ENCODE data around the gene PLPP3. TPM values are rescaled to one million over a fixed set of nuclear protein-coding genes. Genes with fewer than 3 reads are reported as not detected.

PLPP3 gene
- total and polyA plus RNA-seq, 9 of the 15 experiments (the other 6 are each of a cell fraction or from before 2014, with no cell fraction given): 0.07 to 0.54 (median 0.20) TPM

DNA sequence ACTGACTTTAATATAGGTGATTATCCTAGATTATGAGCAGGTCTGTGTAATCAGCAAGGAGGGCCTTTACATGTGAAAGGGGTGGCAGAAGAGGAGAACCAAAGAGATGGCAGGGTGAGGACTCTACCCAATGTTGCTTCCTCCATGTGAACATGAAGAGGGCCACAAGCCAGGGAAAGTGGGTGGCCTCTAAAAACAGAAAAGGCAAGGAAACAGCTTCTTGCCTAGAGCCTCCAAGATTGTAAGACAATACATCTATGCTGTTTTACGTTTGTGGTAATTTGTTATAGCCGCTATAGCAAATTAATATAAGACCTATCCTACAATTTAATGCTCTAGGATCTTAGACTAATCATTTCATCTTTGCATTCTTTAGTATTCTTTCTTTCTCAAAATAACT is 85.5 kb downstream of the PLPP3 start:
- FAIRE-seq (no peak), ATAC-seq (no peak), DNase-seq (ENCODE audit: extremely low read depth in 1 of 4, low spot score in 3 of 4) (no peak)
- H3K4me2 ChIP-seq (ENCODE audit: insufficient read depth, low read length): no peak overlapping the region
- H3K27ac ChIP-seq (ENCODE audit: extremely low read depth, low read depth, low read length): no peak overlapping the region
- in situ Hi-C loops (cut with MboI): no loop called here
- no peaks in the 10 kb centered on the region; a peak in 1 of 5 replicates for H3K4me1 ChIP-seq (replicated peaks in 1 of 2; ENCODE audit: control insufficient read depth in 2 of 2, insufficient read depth in 2 of 2, low read length in 2 of 2)
- H3K27me3 ChIP-seq (ENCODE audit: control insufficient read depth in 2 of 2, insufficient read depth in 2 of 2, low read length in 2 of 2): no peaks in the 10 kb centered on the region
- ChIA-PET CTCF (ENCODE audit: low intra/inter-chr PET ratio) (no interaction called here), POLR2A (no interaction called here)
- TF ChIP-seq KDM4B (IDR thresholded peaks at IDR 0.05; ENCODE audit: borderline replicate concordance in 2 of 2, low read depth in 1 of 2) (no peak), ZNF830 (CRISPR knock-in tag; IDR thresholded peaks at IDR 0.05) (no peak)
- no TSS peak for BruUV-seq (replicated peaks)
- no peaks in the 10 kb centered on the region for H4K20me1 ChIP-seq (replicated peaks; ENCODE audit: control insufficient read depth, insufficient read depth, low read length)
- H3K9me1 ChIP-seq (ENCODE audit: control insufficient read depth, insufficient read depth, low read length): no peaks in the 10 kb centered on the region
- no peaks in the 10 kb centered on the region for H3K36me3 ChIP-seq (ENCODE audit: control insufficient read depth, insufficient read depth, low read length)
- H3K79me2 ChIP-seq (ENCODE audit: control insufficient read depth, insufficient read depth, low read length): no peaks in the 10 kb centered on the region
- 8% methylated on average over 2 of the region's 2 CpGs for WGBS (ENCODE audit: insufficient coverage, low coverage, missing lambda C conversion rate)
- intact Hi-C loops (cut with micrococcal nuclease): no loop called here
- H3K4me3 ChIP-seq: no peak overlapping the region
- H3K9me3 ChIP-seq (replicated peaks; ENCODE audit: control insufficient read depth, insufficient read depth, low read depth, low read length): no peaks in the 10 kb centered on the region
- H3K9ac ChIP-seq (ENCODE audit: insufficient read depth in 1 of 2, low read depth in 2 of 2, low read length in 2 of 2): no peak overlapping the region
- H2AFZ ChIP-seq (ENCODE audit: low read depth, low read length): no peak overlapping the region

GRCh38 chr1:56491441-56491840 is 87.9 kb downstream of the PLPP3 start:
- H3K27ac ChIP-seq (ENCODE audit: extremely low read depth, low read depth, low read length): no peak overlapping the region
- no peaks in the 10 kb centered on the region; a peak in 1 of 5 replicates for H3K4me1 ChIP-seq (replicated peaks in 1 of 2; ENCODE audit: control insufficient read depth in 2 of 2, insufficient read depth in 2 of 2, low read length in 2 of 2)
- intact Hi-C loops (cut with micrococcal nuclease): no loop called here
- DNase-seq (ENCODE audit: extremely low read depth in 1 of 4, low spot score in 3 of 4) (no peak), FAIRE-seq (no peak), ATAC-seq (no peak)
- H3K9me3 ChIP-seq (replicated peaks; ENCODE audit: control insufficient read depth, insufficient read depth, low read depth, low read length): no peaks in the 10 kb centered on the region
- no peak overlapping the region for H3K4me2 ChIP-seq (ENCODE audit: insufficient read depth, low read length)
- CTCF ChIA-PET (ENCODE audit: low intra/inter-chr PET ratio): no interaction called here
- no TSS peak for BruUV-seq (replicated peaks)
- no peak overlapping the region for H3K9ac ChIP-seq (ENCODE audit: insufficient read depth in 1 of 2, low read depth in 2 of 2, low read length in 2 of 2)
- WGBS (ENCODE audit: insufficient coverage, low coverage, missing lambda C conversion rate): 15% methylated on average over 5 of the region's 5 CpGs
- no peaks in the 10 kb centered on the region for H3K27me3 ChIP-seq (ENCODE audit: control insufficient read depth in 2 of 2, insufficient read depth in 2 of 2, low read length in 2 of 2)
- no peak overlapping the region for H2AFZ ChIP-seq (ENCODE audit: low read depth, low read length)
- POLR2A ChIA-PET: no interaction called here
- H3K9me1 ChIP-seq (ENCODE audit: control insufficient read depth, insufficient read depth, low read length): no peaks in the 10 kb centered on the region
- no peaks in the 10 kb centered on the region for H3K79me2 ChIP-seq (ENCODE audit: control insufficient read depth, insufficient read depth, low read length)
- in situ Hi-C loops (cut with MboI): no loop called here
- no peak overlapping the region for H3K4me3 ChIP-seq
- no peaks in the 10 kb centered on the region for H3K36me3 ChIP-seq (ENCODE audit: control insufficient read depth, insufficient read depth, low read length)
- H4K20me1 ChIP-seq (replicated peaks; ENCODE audit: control insufficient read depth, insufficient read depth, low read length): no peaks in the 10 kb centered on the region
- TF ChIP-seq, protein P1, sequence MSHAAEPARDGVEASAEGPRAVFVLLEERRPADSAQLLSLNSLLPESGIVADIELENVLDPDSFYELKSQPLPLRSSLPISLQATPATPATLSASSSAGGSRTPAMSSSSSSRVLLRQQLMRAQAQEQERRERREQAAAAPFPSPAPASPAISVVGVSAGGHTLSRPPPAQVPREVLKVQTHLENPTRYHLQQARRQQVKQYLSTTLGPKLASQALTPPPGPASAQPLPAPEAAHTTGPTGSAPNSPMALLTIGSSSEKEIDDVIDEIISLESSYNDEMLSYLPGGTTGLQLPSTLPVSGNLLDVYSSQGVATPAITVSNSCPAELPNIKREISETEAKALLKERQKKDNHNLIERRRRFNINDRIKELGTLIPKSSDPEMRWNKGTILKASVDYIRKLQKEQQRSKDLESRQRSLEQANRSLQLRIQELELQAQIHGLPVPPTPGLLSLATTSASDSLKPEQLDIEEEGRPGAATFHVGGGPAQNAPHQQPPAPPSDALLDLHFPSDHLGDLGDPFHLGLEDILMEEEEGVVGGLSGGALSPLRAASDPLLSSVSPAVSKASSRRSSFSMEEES (CRISPR knock-in tag; IDR thresholded peaks at IDR 0.05): peak; percentile 28; the same call in 1 of the 2 replicates
- TF ChIP-seq CXXC5 (CRISPR knock-in tag; IDR thresholded peaks at IDR 0.05): no peak
- no peak for TF ChIP-seq ZNF764 (CRISPR knock-in tag; IDR thresholded peaks at IDR 0.05; ENCODE audit: low read depth)
